Activated T-helper 9 cell treated with anti-CD3 and anti-CD28 coated beads, Interleukin-2, amount 50 U/mL, for 16 hours (primary cell): ENCODE measurements around the gene TMEM39A.

Experiments
- DNase-seq: peaks from one replicate; pipeline ENCODE4 v3.0.0-alpha.2; 2020; ENCODE audit warnings: low read depth

The TMEM39A gene

GRCh38 chr3:119453822-119454221 is 9.6 kb downstream of the TMEM39A start:
- no peak for DNase-seq

GRCh38 chr3:119444590-119444989 is 18.8 kb downstream of the TMEM39A start:
- no peak for DNase-seq

GRCh38 chr3:119443179-119443578 is 20.2 kb downstream of the TMEM39A start:
- DNase-seq: no peak

GRCh38 chr3:119437691-119438258 is 25.6 kb downstream of the TMEM39A start:
- no peak for DNase-seq

GRCh38 chr3:119436977-119437376 is 26.4 kb downstream of the TMEM39A start:
- no peak for DNase-seq

GRCh38 chr3:119434703-119435102 is 28.7 kb downstream of the TMEM39A start:
- no peak for DNase-seq

- no peak for DNase-seq
These were observed 29.6 kb downstream of the TMEM39A start for GRCh38 chr3:119433613-119434325.

GRCh38 chr3:119428538-119428937 is 34.9 kb downstream of the TMEM39A start:
- DNase-seq: no peak

- DNase-seq: no peak
These were observed 35.7 kb downstream of the TMEM39A start for GRCh38 chr3:119427669-119428068.

- DNase-seq: no peak
These were observed 43.2 kb downstream of the TMEM39A start for GRCh38 chr3:119420196-119420595.

- no peak for DNase-seq
These were observed 44.8 kb downstream of the TMEM39A start for GRCh38 chr3:119418641-119419040.

- DNase-seq: no peak
These were observed 45.5 kb downstream of the TMEM39A start for GRCh38 chr3:119417771-119418512.

GRCh38 chr3:119416873-119417272 is 46.5 kb downstream of the TMEM39A start:
- no peak for DNase-seq

- DNase-seq: no peak
These were observed 49.7 kb downstream of the TMEM39A start for GRCh38 chr3:119413603-119414280.

GRCh38 chr3:119409844-119410243 is 53.6 kb downstream of the TMEM39A start:
- no peak for DNase-seq

GRCh38 chr3:119408243-119408950 is 55.0 kb downstream of the TMEM39A start:
- DNase-seq: no peak

- DNase-seq: no peak
These were observed 58.1 kb downstream of the TMEM39A start for GRCh38 chr3:119405315-119405714.

GRCh38 chr3:119403201-119403600 is 60.2 kb downstream of the TMEM39A start:
- DNase-seq: no peak

- no peak for DNase-seq
These were observed 60.6 kb downstream of the TMEM39A start for GRCh38 chr3:119402791-119403190.

- DNase-seq: no peak
These were observed 61.6 kb downstream of the TMEM39A start for GRCh38 chr3:119401503-119402440.

- no peak for DNase-seq
These were observed 62.3 kb downstream of the TMEM39A start for GRCh38 chr3:119401069-119401468.
